ENCODE data around the gene C5orf34. TPM values are rescaled to one million over a fixed set of nuclear protein-coding genes. Genes with fewer than 3 reads are reported as not detected.
"Not testable (repeated sequence)": the region's sequence is repeated elsewhere in the genome, so short reads cannot be mapped to it uniquely, and the experiment has no call there.

The C5orf34 gene
- total RNA-seq, 1 donor from 2014 or later, result 4.9 TPM

GRCh38 chr5:43482490-43483297 lies 32.3 kb downstream of the C5orf34 start:
- Mint-ChIP-seq H3K36me3 (ENCODE audit: insufficient read depth) (no peaks in the 10 kb centered on the region), H3K9me3 (ENCODE audit: low read depth) (no peaks in the 10 kb centered on the region), H3K27me3 (no peaks in the 10 kb centered on the region), H3K27ac (peak overlapping the region; percentile 98), H3K4me3 (ENCODE audit: low read depth) (peak overlapping the region; percentile 84), H3K4me1 (ENCODE audit: low read depth) (peaks cover 9% of the 10 kb centered on the region)
- TF ChIP-seq CTCF (IDR thresholded peaks at IDR 0.05; ENCODE audit: unreplicated experiment), result no peak
- DNase-seq (ENCODE audit: low spot score, unreplicated experiment), result no peak

GRCh38 chr5:43469671-43470391 lies 45.1 kb downstream of the C5orf34 start:
- H3K27ac Mint-ChIP-seq, result no peak overlapping the region
- peaks cover 43% of the 10 kb centered on the region for H3K9me3 Mint-ChIP-seq (ENCODE audit: low read depth)
- DNase-seq (ENCODE audit: low spot score, unreplicated experiment), result no peak

GRCh38 chr5:43467100-43467499 lies 47.8 kb downstream of the C5orf34 start:
- H3K27me3 Mint-ChIP-seq, result no peaks in the 10 kb centered on the region
- H3K4me3 Mint-ChIP-seq (ENCODE audit: low read depth), result no peak overlapping the region
- H3K9me3 Mint-ChIP-seq (ENCODE audit: low read depth), result peaks cover 37% of the 10 kb centered on the region
- peaks cover 44% of the 10 kb centered on the region for H3K36me3 Mint-ChIP-seq (ENCODE audit: insufficient read depth)
- no peak for DNase-seq (ENCODE audit: low spot score, unreplicated experiment)
- peaks cover 2% of the 10 kb centered on the region for H3K4me1 Mint-ChIP-seq (ENCODE audit: low read depth)
- no peak for TF ChIP-seq CTCF (IDR thresholded peaks at IDR 0.05; ENCODE audit: unreplicated experiment)
- H3K27ac Mint-ChIP-seq, result no peak overlapping the region

More at GRCh38 chr5:43469671-43470391, 45.1 kb downstream of the C5orf34 start:
- TF ChIP-seq CTCF (IDR thresholded peaks at IDR 0.05; ENCODE audit: unreplicated experiment), result no peak
- Mint-ChIP-seq H3K4me3 (ENCODE audit: low read depth) (no peak overlapping the region), H3K4me1 (ENCODE audit: low read depth) (peaks cover 2% of the 10 kb centered on the region), H3K27me3 (no peaks in the 10 kb centered on the region), H3K36me3 (ENCODE audit: insufficient read depth) (peaks cover 51% of the 10 kb centered on the region)

GRCh38 chr5:43465455-43465854 lies 49.5 kb downstream of the C5orf34 start:
- Mint-ChIP-seq H3K36me3 (ENCODE audit: insufficient read depth) (peaks cover 30% of the 10 kb centered on the region), H3K9me3 (ENCODE audit: low read depth) (peaks cover 25% of the 10 kb centered on the region)

GRCh38 chr5:43461066-43461465 lies 53.9 kb downstream of the C5orf34 start:
- Mint-ChIP-seq H3K27me3 (no peaks in the 10 kb centered on the region), H3K27ac (no peak overlapping the region), H3K36me3 (ENCODE audit: insufficient read depth) (peaks cover 28% of the 10 kb centered on the region), H3K9me3 (ENCODE audit: low read depth) (peaks cover 25% of the 10 kb centered on the region), H3K4me1 (ENCODE audit: low read depth) (no peaks in the 10 kb centered on the region), H3K4me3 (ENCODE audit: low read depth) (no peak overlapping the region)
- no peak for DNase-seq (ENCODE audit: low spot score, unreplicated experiment)
- no peak for TF ChIP-seq CTCF (IDR thresholded peaks at IDR 0.05; ENCODE audit: unreplicated experiment)

More at GRCh38 chr5:43465455-43465854, 49.5 kb downstream of the C5orf34 start:
- not testable (repeated sequence) for H3K27me3 Mint-ChIP-seq; H3K4me3 Mint-ChIP-seq (ENCODE audit: low read depth); DNase-seq (ENCODE audit: low spot score, unreplicated experiment); H3K27ac Mint-ChIP-seq; H3K4me1 Mint-ChIP-seq (ENCODE audit: low read depth)
